GM12872 (cell line): ENCODE results near the gene GPR34.

ENCODE experiments used
- CTCF ChIP-seq: IDR thresholded peaks from 3 replicates; pipeline ENCODE4 v1.5.1; 2011; ENCODE audit warnings: low read depth, mild to moderate bottlenecking, low read length, moderate library complexity; ENCODE audit not compliant: insufficient read depth

The GPR34 gene

GRCh38 chrX:41666251-41666650, 22.5 kb upstream of the GPR34 start:
- no peak for TF ChIP-seq CTCF

DNA sequence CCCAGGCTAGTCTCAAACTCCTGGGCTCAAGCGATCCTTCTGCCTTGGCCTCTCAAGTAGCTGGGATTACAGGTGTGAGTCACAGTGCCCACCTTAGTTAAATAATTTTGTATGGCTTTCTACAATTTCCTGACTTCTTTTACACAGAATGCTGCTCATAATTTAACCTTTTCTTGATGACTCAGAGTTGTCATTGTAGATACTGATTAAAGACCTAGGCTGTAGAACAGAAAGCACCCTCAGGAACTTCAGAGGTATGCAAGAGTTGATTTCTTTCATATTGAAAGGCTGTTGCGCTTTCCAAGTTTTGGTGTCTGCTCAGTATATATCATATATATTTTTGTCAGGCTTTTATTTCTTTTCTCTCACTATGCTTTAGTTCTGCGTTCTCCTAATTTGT, 21.1 kb upstream of the GPR34 start:
- TF ChIP-seq CTCF = no peak

GRCh38 chrX:41670112-41670511, 18.7 kb upstream of the GPR34 start:
- no peak for TF ChIP-seq CTCF

- TF ChIP-seq CTCF = no peak
Measured at GRCh38 chrX:41671082-41671481, 17.7 kb upstream of the GPR34 start.

GRCh38 chrX:41672643-41673042, 16.1 kb upstream of the GPR34 start:
- TF ChIP-seq CTCF = no peak

- TF ChIP-seq CTCF = no peak
Measured at GRCh38 chrX:41677183-41678060, 11.4 kb upstream of the GPR34 start.

GRCh38 chrX:41684138-41684537, 4.6 kb upstream of the GPR34 start:
- TF ChIP-seq CTCF = no peak

- no peak for TF ChIP-seq CTCF
Measured at GRCh38 chrX:41684940-41685339, 3.8 kb upstream of the GPR34 start.
